ENCODE data around the gene SNRPA1.

SNRPA1 gene

GRCh38 chr15:101318839-101319238 lies 23.8 kb upstream of the SNRPA1 start:
- no peak for DNase-seq

DNA sequence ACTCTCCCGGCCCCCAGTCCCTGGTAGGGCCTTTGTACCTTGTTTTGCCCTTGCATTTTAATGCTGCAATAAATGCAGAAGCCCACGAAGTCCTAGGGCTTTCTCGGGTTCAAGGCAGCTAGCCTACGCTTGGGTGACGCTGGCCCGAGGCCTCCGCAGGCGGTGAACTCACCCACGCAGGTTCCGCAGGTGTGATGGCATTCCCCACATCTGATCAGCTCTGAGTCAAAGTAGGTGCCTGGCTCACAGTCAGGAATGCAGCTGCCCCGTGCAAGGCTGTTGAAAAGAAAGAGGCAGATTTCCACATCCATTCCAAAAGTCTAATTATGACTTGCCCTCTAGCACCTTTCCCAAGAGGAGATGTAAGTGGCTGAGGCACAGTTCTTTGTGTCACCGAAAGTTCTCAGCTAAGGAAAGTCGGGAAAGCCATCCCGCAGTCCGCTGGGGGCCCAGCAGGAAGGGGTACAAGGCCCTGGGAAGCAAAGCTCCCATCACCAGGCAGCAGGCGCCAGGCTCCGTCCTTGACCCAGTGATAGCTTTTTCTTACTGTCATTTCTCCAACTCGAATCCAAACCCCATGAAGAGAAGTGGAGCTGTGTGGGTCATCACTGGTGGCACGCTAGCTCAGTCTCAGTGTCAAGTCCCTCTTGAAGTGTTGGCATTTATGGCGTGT lies 23.2 kb upstream of the SNRPA1 start:
- no peak for DNase-seq

DNA sequence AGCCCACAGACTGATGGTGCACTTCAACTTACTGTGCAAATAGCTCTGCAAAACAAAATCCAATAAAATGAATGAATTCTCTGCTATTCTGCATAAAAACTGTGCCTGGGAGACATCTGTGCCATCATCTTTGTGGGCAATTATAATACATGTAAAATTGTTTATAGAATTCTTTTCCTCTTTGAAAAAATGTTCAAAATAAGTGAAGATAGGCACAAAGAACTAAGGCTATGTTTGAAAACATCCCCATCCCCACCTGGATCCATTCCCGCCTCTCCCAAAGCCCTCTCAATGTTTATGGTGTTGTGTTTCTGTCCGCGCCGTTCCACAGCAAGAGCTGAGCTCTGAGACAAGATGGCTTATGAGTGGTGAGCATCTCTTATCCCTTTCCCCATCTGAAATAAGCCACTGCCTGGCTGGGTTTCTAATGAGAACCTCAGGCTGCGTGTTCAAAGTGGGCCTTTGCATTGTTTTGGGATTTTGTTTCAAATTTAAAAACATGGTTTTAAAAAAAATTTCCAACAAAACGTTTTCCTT lies 22.4 kb upstream of the SNRPA1 start:
- no peak for DNase-seq

DNA sequence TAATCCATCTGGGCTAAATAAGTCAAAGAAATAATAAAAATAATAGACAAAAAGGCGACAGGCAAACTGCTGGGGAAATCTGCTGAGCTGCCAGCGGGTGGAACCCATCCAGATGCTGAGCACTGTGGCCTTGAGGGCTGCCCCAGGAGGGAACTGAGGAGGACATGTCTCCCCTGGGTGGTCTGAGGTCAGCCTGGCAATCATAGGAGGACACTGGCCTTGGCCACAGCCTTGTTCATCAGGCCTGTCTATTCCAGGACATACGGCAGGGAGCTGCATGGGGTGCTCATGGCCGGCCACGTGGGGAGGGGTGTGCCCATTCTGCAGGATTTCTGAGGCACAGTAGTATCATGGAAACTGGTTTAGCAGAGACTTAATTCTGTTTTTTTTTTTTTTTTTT lies 21.5 kb upstream of the SNRPA1 start:
- DNase-seq: no peak

GRCh38 chr15:101315736-101316135 lies 20.7 kb upstream of the SNRPA1 start:
- no peak for DNase-seq

- DNase-seq: no peak
These were observed 19.5 kb upstream of the SNRPA1 start for GRCh38 chr15:101314336-101315125.

DNA sequence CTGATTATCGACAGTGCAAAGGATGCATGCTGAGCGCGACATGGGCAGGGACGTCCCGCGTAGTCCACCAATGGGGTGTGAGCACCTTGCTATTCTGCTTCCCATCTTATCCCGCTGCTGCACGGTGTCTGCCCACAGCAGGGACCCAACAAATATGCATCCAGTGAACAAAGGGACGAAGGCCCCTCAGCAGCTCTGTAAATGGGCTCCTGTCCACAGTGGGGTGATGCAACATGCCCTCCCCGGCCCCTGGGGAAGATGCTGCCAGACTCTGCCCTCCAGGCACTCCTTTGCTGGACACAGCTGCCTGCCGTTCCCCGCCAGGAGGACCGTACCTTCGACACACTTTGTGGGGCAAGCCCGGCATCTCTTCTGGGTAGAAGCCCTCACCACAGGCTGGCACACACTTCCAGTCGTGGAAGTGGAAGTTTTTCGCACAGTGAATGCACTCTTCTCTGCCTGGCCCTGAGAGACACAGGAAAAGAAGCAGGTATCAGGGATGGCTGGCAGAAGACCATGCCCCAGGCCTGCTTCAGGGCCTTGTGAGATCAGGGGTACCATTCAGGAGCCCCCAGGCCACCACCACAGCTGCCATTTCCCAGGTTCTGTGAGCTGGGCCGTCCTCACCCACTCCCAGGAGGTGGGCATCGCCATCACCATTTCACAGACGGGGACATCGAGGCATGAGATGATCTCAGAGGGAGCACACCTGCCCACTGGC lies 18.2 kb upstream of the SNRPA1 start:
- DNase-seq: no peak

GRCh38 chr15:101310508-101310907 lies 15.5 kb upstream of the SNRPA1 start:
- DNase-seq: no peak

- DNase-seq: no peak
These were observed 15.1 kb upstream of the SNRPA1 start for GRCh38 chr15:101310161-101310480.

GRCh38 chr15:101309436-101310160 lies 14.6 kb upstream of the SNRPA1 start:
- DNase-seq: no peak

DNA sequence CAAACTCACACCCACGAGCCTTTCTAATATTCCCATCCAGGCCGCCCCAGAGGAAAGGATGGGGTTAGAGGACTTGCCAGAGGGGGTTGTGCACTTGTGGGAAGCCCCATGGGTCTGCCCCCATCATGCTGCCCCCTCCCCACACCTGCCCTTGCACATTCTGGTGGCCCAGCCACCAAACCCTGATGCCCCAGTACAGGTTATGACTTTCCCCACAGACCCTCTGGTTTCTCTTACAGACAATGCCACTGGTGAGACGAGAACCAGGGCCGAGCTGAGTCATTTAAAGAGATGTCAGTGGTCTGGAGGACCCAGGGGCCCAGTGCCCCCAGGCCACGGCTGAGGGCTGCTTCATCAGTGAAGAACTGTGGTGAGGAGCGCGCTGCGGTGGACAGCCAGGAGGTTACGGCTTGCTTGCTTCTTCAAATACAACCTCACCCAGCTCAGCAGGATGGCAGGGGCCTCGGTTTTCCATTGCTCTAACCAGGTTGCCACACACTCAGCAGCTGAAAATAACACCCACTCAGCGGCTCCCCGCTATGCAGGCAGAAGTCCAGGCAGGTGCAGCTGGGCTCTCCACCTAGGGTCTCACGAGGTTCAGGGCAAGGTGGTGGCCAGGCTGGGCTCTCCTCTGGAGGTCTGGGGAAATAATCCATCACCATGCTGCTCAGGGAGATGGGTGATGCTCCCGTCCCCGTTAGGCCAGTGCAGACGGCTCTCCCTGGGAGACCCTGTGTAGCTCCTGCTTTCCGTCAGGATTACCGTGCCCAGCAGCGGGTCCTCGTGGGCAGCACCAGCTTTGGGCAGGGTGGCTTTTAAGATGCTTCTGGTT lies 13.8 kb upstream of the SNRPA1 start:
- no peak for DNase-seq

GRCh38 chr15:101307897-101308603 lies 13.0 kb upstream of the SNRPA1 start:
- no peak for DNase-seq

GRCh38 chr15:101307048-101307896 lies 12.2 kb upstream of the SNRPA1 start:
- no peak for DNase-seq

GRCh38 chr15:101306341-101307047 lies 11.4 kb upstream of the SNRPA1 start:
- DNase-seq: no peak

- DNase-seq: no peak
These were observed 10.8 kb upstream of the SNRPA1 start for GRCh38 chr15:101305820-101306255.

GRCh38 chr15:101303408-101303807 lies 8.4 kb upstream of the SNRPA1 start:
- no peak for DNase-seq

DNA sequence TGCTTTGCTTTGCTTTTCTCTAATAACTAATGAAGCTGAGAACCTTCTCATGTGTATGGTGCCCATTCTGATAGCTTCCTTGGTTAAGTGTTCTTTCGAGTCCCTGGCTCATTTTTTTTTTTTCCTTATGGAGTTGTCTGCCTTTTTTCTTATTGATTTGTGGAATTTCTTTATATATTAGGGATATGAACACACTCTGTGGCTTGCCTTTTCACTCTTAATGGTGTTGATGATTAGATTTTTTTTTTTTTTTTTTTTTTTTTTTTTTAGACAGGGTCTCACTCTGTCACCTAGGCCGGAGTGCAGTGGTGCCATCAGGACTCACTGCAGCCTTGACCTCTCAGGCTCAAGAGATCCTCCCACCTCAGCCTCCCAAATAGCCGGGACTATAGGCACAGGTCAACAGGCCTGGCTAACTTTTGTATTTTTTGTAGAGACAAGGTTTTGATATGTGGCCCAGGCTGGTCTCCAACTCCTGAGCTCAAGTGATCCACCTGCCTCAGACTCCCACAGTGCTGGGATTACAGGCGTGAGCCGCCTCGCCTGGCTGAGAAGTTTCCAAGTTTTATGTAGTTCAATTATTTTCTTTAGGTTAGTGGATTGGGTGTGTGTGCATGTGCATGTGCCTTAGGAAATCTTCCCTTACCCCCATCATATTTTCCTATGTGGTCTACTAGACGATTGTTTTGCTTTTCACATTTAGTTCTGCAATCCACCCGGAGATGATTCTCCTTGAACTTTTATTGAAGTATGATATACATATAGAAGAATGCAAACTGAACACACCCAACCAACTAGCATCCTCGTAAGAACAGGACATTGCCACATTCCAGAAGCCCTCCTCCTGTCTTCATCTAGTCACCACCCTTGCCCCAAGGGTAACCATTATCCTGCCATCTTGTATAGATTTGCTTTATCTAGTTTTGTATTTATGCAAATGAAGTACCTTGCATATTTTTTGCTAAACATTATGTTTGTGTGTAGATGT lies 1.7 kb upstream of the SNRPA1 start:
- DNase-seq: no peak

DNA sequence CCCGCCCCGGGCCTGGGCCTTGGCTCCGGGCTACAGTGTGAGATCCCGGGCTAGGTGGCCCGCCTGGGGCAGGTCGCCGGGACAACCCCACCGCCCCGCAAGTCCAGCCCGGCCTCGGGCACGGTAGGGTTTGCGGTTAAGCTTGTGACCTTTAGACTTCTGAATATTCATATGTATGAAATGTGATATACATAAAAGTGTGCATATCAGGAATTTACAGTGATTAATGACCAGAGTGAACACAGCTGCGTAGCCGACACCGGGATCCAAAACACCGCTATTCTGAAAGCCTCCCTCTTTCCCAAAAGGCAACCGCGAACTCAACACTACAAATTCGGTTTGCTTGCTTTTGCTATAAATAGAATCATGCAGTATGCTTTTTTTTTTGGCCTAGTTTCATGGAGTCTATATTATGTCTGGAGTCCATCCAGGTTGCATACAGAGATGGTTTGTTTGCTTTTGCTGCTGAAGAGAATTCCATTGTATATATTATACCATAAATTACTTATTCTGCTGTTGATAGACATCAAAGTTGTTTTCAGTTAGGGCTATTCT lies 636 bp upstream of the SNRPA1 start:
- no peak for DNase-seq
